HFF-Myc (cell line): ENCODE results near the gene GSTT2.

Experiments used
- DNase-seq: peaks from one replicate; pipeline ENCODE4 v3.0.0-alpha.2; 2011; ENCODE audit warnings: low read depth; ENCODE audit errors: extremely low read depth
- H3K4me3 ChIP-seq: replicated peaks from 2 replicates; pipeline ENCODE4 v1.5.1; 2011; ENCODE audit warnings: low read depth, mild to moderate bottlenecking, control low read depth, low read length
- CTCF ChIP-seq: IDR thresholded peaks from 2 replicates; pipeline ENCODE4 v1.5.1; 2012; ENCODE audit warnings: mild to moderate bottlenecking, low read depth, low read length, control low read depth; ENCODE audit errors: missing control alignments

The GSTT2 gene

GRCh38 chr22:24027991-24028390, 48.1 kb downstream of the GSTT2 start:
- H3K4me3 ChIP-seq, result no peak overlapping the region
- no peak for TF ChIP-seq CTCF
- DNase-seq, result no peak

- DNase-seq, result no peak
- TF ChIP-seq CTCF, result no peak
- H3K4me3 ChIP-seq, result no peak overlapping the region
These were observed 48.6 kb downstream of the GSTT2 start for GRCh38 chr22:24028533-24028932.

GRCh38 chr22:24029304-24029703, 49.4 kb downstream of the GSTT2 start:
- no peak for DNase-seq
- no peak overlapping the region for H3K4me3 ChIP-seq
- TF ChIP-seq CTCF, result no peak

GRCh38 chr22:24030186-24030702, 50.3 kb downstream of the GSTT2 start:
- no peak for TF ChIP-seq CTCF
- DNase-seq, result no peak
- no peak overlapping the region for H3K4me3 ChIP-seq
